Right atrium auricular region (tissue), 2 donors: ENCODE results near the gene MOV10. TPM values are rescaled to one million over a fixed set of nuclear protein-coding genes. Genes with fewer than 3 reads are reported as not detected.
A peak's percentile ranks its signal among the peaks of the same experiment; 100 is the strongest.

Source experiments
- DNase-seq: peaks from one replicate; pipeline ENCODE4 v3.0.0-alpha.2; 2019; ENCODE audit warnings: low spot score
- H3K27ac ChIP-seq, 2 donors: fragments of 200-600 bp; sonication (generic); 1 replicate in 1 of 2; 2 replicates in 1 of 2; pipeline ENCODE4 v1.5.1; 2016 to 2019
- H3K27me3 ChIP-seq, 2 donors: fragments of 200-600 bp; sonication (generic); one replicate each; pipeline versions ENCODE4 v1.5.1 to v1.6.0; 2017 to 2019
- H3K36me3 ChIP-seq: fragments of 200-600 bp; sonication (generic); one replicate; pipeline ENCODE4 v1.5.1; 2016
- H3K4me1 ChIP-seq, 2 donors: fragments of 200-600 bp; sonication (generic); one replicate each; pipeline versions ENCODE4 v1.5.1 to v1.6.0; 2017 to 2019
- H3K4me3 ChIP-seq, 2 donors: fragments of 200-600 bp; sonication (generic); 1 replicate in 1 of 2; 2 replicates in 1 of 2; pipeline ENCODE4 v1.5.1; 2017 to 2019; ENCODE audit warnings: mild to moderate bottlenecking in 1 of 2, moderate library complexity in 1 of 2
- H3K9me3 ChIP-seq, 2 donors: fragments of 200-600 bp; sonication (generic); one replicate each; pipeline ENCODE4 v1.5.1; 2019
- CTCF ChIP-seq, 2 donors: fragments of 200-600 bp; sonication (generic); IDR thresholded peaks; one replicate each; pipeline ENCODE4 v1.5.1; 2019; ENCODE audit warnings: antibody characterized with exemption in 2 of 2
- total RNA-seq, 2 donors: library from RNA; depleted of rRNA; stranded (reverse); fragments of >200 nt; gene quantifications; one replicate each; pipeline ENCODE4 v1.1.0, GENCODE V29; 2016

MOV10 gene
- total RNA-seq, 2 donors from 2014 or later: 10.5 to 11.4 TPM

- Histone ChIP-seq H3K36me3 (peaks cover 35% of the 10 kb centered on the region), H3K9me3 (no peaks in the 10 kb centered on the region), H3K27ac (peak overlapping the region; percentile 97 to 99), H3K4me1 (peaks cover 0 to 72% of the 10 kb centered on the region in 2 donors), H3K4me3 (peak overlapping the region; percentile 95), H3K27me3 (no peaks in the 10 kb centered on the region)
- no peak for DNase-seq
- no peak for TF ChIP-seq CTCF (IDR thresholded peaks at IDR 0.05)
Measured at GRCh38 chr1:112704391-112704933, 30.0 kb downstream of the MOV10 start.

GRCh38 chr1:112704934-112705627, 30.6 kb downstream of the MOV10 start:
- H3K4me3 ChIP-seq: peak overlapping the region; percentile 95
- no peak for TF ChIP-seq CTCF (IDR thresholded peaks at IDR 0.05)
- no peaks in the 10 kb centered on the region for H3K9me3 ChIP-seq
- peak; percentile 94 for DNase-seq
- H3K27me3 ChIP-seq: no peaks in the 10 kb centered on the region
- H3K36me3 ChIP-seq: peaks cover 30% of the 10 kb centered on the region
- H3K4me1 ChIP-seq: peaks cover 0 to 66% of the 10 kb centered on the region in 2 donors
- H3K27ac ChIP-seq: peak overlapping the region; percentile 97 to 99

- H3K4me1 ChIP-seq: peaks cover 0 to 50% of the 10 kb centered on the region in 2 donors
- peaks cover 21% of the 10 kb centered on the region for H3K36me3 ChIP-seq
- no peak for DNase-seq
- no peaks in the 10 kb centered on the region for H3K9me3 ChIP-seq
- H3K27ac ChIP-seq: peak within 1 kb of the TSS; percentile 97 to 99
- H3K4me3 ChIP-seq: peak within 1 kb of the TSS; percentile 95
- TF ChIP-seq CTCF (IDR thresholded peaks at IDR 0.05): no peak
- no peaks in the 10 kb centered on the region for H3K27me3 ChIP-seq
Measured at GRCh38 chr1:112706505-112707220, 32.2 kb downstream of the MOV10 start, which contains the start of gene RHOC. TSS of gene RHOC (minus strand) at chr1:112707127. CDS start at chr1:112703799, 3,328 bp downstream.

- Histone ChIP-seq H3K9me3 (no peaks in the 10 kb centered on the region), H3K4me3 (peak overlapping the region; percentile 95), H3K36me3 (peaks cover 14% of the 10 kb centered on the region), H3K27ac (peak overlapping the region; percentile 97 to 99), H3K27me3 (no peaks in the 10 kb centered on the region), H3K4me1 (peaks cover 0 to 42% of the 10 kb centered on the region in 2 donors)
- TF ChIP-seq CTCF (IDR thresholded peaks at IDR 0.05): peak; percentile 96 to 98
- peak; percentile 90 for DNase-seq
Measured at GRCh38 chr1:112707221-112708001, 33.0 kb downstream of the MOV10 start.

GRCh38 chr1:112708002-112708448, 33.6 kb downstream of the MOV10 start:
- peaks cover 8% of the 10 kb centered on the region for H3K36me3 ChIP-seq
- no peaks in the 10 kb centered on the region for H3K9me3 ChIP-seq
- no peaks in the 10 kb centered on the region for H3K27me3 ChIP-seq
- no peak overlapping the region for H3K4me3 ChIP-seq
- DNase-seq: no peak
- H3K27ac ChIP-seq: peak overlapping the region; percentile 97 to 99
- peaks cover 0 to 36% of the 10 kb centered on the region in 2 donors for H3K4me1 ChIP-seq
- no peak for TF ChIP-seq CTCF (IDR thresholded peaks at IDR 0.05)
